ENCODE results near the gene GALNT8.
"Not testable (repeated sequence)": the region's sequence is repeated elsewhere in the genome, so short reads cannot be mapped to it uniquely, and the experiment has no call there.

Gene GALNT8

GRCh38 chr12:4744709-4745108 lies 24.5 kb downstream of the GALNT8 start:
- DNase-seq = no peak

- DNase-seq = no peak
Observed at GRCh38 chr12:4745249-4745648, 25.0 kb downstream of the GALNT8 start.

- DNase-seq = not testable (repeated sequence)
Observed at GRCh38 chr12:4751654-4752053, 31.5 kb downstream of the GALNT8 start.

GRCh38 chr12:4762773-4763172 lies 42.6 kb downstream of the GALNT8 start:
- no peak for DNase-seq

GRCh38 chr12:4763549-4763948 lies 43.3 kb downstream of the GALNT8 start:
- no peak for DNase-seq

GRCh38 chr12:4766445-4766844 lies 46.2 kb downstream of the GALNT8 start:
- no peak for DNase-seq

GRCh38 chr12:4767186-4767585 lies 47.0 kb downstream of the GALNT8 start:
- DNase-seq = no peak

- no peak for DNase-seq
Observed at GRCh38 chr12:4768341-4768740, 48.1 kb downstream of the GALNT8 start.

- no peak for DNase-seq
Observed at GRCh38 chr12:4769073-4769472, 48.9 kb downstream of the GALNT8 start.

GRCh38 chr12:4771172-4771959 lies 51.2 kb downstream of the GALNT8 start:
- no peak for DNase-seq

GRCh38 chr12:4771960-4772566 lies 51.9 kb downstream of the GALNT8 start:
- DNase-seq = no peak

GRCh38 chr12:4775936-4776335 lies 55.7 kb downstream of the GALNT8 start:
- no peak for DNase-seq

GRCh38 chr12:4779749-4780148 lies 59.5 kb downstream of the GALNT8 start:
- no peak for DNase-seq

- DNase-seq = no peak
Observed at GRCh38 chr12:4780641-4781611, 60.7 kb downstream of the GALNT8 start.

GRCh38 chr12:4784404-4785054 lies 64.3 kb downstream of the GALNT8 start:
- no peak for DNase-seq

- no peak for DNase-seq
Observed at GRCh38 chr12:4786795-4787194, 66.6 kb downstream of the GALNT8 start.

- DNase-seq = no peak
Observed at GRCh38 chr12:4787965-4788364, 67.8 kb downstream of the GALNT8 start.

GRCh38 chr12:4789776-4790175 lies 69.6 kb downstream of the GALNT8 start:
- no peak for DNase-seq

- DNase-seq = no peak
Observed at GRCh38 chr12:4791497-4791896, 71.3 kb downstream of the GALNT8 start.

GRCh38 chr12:4794491-4794890 lies 74.3 kb downstream of the GALNT8 start:
- DNase-seq = no peak

- no peak for DNase-seq
Observed at GRCh38 chr12:4796216-4796615, 76.0 kb downstream of the GALNT8 start.

GRCh38 chr12:4796694-4797482 lies 76.7 kb downstream of the GALNT8 start:
- DNase-seq = no peak

Data from activated CD8-positive, alpha-beta memory T cell treated with anti-CD3 and anti-CD28 coated beads, Interleukin-2, amount 50 U/mL, for 4 hours (primary cell).